Measurements from ENCODE around the gene TMEM263.

- TF ChIP-seq POLR2A (IDR thresholded peaks at IDR 0.05) (no peak), EP300 (IDR thresholded peaks at IDR 0.05) (no peak)
- TF ChIP-seq, protein P1, sequence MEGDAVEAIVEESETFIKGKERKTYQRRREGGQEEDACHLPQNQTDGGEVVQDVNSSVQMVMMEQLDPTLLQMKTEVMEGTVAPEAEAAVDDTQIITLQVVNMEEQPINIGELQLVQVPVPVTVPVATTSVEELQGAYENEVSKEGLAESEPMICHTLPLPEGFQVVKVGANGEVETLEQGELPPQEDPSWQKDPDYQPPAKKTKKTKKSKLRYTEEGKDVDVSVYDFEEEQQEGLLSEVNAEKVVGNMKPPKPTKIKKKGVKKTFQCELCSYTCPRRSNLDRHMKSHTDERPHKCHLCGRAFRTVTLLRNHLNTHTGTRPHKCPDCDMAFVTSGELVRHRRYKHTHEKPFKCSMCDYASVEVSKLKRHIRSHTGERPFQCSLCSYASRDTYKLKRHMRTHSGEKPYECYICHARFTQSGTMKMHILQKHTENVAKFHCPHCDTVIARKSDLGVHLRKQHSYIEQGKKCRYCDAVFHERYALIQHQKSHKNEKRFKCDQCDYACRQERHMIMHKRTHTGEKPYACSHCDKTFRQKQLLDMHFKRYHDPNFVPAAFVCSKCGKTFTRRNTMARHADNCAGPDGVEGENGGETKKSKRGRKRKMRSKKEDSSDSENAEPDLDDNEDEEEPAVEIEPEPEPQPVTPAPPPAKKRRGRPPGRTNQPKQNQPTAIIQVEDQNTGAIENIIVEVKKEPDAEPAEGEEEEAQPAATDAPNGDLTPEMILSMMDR (IDR thresholded peaks at IDR 0.05) = no peak
Measured at GRCh38 chr12:106915635-106916026, 40.1 kb upstream of the TMEM263 start.

Data from ovary (tissue), 3 donors.